Globus pallidus (tissue), 1 donor: ENCODE data around the gene TPRG1.

ENCODE experiments used
- DNase-seq: peaks from one replicate; pipeline ENCODE4 v3.0.0-alpha.2; 2015; ENCODE audit warnings: low spot score

TPRG1 gene

DNA sequence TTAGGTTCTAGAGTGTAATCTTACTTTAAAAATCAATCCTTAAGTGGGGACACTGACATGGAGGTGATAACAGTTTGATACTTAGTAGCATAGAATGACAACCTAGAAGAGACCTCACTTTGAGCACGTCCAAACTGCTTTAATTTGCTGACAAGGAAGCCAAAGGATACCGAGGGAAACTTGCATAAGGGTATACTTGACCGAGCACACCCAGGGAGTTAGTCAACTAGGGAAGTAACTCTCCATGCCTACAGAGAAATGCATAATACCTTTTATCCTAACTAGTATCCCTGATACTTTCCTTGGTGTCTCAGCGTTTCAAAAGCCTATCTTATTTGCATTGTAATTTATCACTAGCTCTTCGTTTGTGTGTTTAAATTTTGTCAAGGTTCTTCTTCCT lies 5.5 kb upstream of the TPRG1 start:
- no peak for DNase-seq

DNA sequence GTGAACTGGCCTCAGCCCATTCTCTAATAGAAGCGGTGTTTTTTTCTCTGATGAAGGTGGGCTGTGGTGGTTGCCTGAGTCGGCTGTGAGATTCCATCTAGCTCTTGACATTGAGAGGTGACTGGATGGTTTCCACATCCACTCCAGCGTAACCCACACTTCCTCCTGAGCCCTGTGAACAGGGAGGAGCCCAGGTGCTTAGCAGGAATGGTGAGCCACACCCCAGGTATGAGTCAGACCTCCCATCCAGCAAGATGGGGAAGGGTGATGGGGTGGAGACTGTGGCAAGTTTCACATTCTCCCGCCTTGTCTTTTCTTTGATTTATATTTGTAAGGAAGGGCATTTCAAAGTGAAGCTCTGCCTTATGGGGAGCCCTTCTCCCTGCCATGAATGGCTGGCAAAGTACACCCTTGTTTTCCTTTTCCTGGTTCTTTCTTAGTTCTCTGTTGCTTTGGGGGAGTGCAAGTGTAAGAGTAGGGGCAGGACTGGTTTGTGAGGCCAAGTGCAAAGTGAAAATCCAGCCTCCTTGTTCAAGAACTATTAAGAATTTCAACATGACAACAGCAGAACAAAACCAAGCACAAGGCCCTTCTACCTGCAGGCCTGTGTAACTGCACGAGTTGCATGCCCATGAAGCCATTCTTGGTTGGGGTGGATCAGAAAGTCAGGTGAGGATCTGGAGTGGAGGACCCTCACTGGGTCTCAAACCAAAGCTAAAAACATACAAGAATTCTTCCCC lies 4.6 kb upstream of the TPRG1 start:
- DNase-seq: no peak

GRCh38 chr3:189168711-189169110 lies 3.1 kb upstream of the TPRG1 start:
- no peak for DNase-seq

DNA sequence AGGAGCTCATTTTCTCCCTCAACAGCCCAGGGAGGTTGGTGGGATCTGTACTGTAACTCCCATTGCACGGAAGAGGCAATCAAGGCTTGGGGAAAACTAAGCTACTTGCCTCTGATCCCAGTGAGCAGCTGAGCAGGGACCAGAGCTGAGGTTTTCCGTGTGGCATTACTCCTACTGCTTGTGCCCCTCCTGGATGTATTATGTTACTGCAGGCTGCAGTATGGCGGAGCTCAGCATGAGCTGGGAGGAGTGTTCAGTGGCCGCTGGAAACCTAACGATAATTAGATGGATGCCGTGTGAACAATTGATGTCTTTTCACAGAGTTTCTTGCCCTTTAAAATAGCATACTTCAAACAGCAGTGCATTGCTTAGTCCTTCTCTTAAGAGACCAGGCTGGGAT lies 2.0 kb upstream of the TPRG1 start:
- no peak for DNase-seq

GRCh38 chr3:189170559-189170958 lies 1.2 kb upstream of the TPRG1 start:
- no peak for DNase-seq

DNA sequence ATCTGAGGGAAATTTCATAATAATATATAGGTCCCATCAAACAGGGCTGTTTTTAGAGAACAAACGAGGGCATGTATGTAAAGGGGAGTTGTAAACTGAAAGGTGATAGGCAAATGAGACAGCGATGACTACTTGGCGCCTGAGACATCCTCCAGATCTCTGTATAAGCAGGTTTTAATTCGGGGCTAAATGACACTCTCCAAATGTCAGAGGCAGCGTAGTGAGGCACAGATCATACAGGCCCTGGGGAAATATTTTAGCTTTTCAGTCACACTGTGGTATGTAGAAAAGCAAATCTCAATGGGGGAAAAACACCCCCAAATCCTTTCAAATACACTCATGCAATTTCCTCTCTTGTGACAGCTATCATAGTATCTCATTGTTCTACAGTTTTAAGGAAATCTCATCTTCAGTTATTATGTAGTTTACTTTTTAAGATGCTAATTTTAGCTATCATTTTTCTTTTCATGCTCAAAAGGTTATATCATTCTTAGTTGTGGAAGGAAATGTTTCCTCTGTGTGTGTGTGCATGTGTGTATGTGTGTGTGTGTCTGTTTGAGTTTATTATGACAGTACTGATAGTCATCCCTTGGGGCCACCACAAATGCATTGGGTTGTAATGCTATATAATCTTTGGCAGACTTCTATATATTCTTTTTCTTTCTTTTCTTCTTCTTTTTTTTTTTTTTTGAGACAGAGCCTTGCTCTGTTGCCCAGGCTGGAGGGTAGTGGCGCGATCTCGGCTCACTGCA lies 1.1 kb downstream of the TPRG1 start:
- DNase-seq: no peak

GRCh38 chr3:189184566-189184965 lies 12.8 kb downstream of the TPRG1 start:
- no peak for DNase-seq

GRCh38 chr3:189186101-189186500 lies 14.3 kb downstream of the TPRG1 start:
- no peak for DNase-seq

DNA sequence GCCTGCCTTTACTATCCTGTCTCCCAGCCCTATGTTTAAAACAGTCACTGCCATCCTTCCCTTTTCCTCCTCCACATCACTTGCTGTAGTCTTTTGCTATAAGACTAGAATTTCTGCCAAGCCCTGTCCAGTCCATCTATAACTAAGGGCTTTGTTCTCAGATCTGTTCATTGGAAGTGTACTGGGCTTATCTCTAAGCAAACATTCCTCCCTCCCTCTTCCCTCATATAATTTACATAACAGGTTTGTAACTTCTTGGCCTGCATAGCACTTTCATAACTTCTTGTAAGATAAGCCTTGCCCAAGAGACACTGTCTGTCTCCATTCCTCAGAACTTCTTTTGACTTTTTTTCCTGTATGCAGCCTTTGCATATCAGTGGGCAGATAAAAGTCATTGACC lies 16.7 kb downstream of the TPRG1 start:
- DNase-seq: no peak

- no peak for DNase-seq
Measured at GRCh38 chr3:189192725-189193124, 21.0 kb downstream of the TPRG1 start.

- no peak for DNase-seq
Measured at GRCh38 chr3:189195302-189195701, 23.5 kb downstream of the TPRG1 start.

GRCh38 chr3:189202106-189202505 lies 30.3 kb downstream of the TPRG1 start:
- no peak for DNase-seq

- DNase-seq: peak; percentile 10
Measured at GRCh38 chr3:189202583-189202982, 30.8 kb downstream of the TPRG1 start.

DNA sequence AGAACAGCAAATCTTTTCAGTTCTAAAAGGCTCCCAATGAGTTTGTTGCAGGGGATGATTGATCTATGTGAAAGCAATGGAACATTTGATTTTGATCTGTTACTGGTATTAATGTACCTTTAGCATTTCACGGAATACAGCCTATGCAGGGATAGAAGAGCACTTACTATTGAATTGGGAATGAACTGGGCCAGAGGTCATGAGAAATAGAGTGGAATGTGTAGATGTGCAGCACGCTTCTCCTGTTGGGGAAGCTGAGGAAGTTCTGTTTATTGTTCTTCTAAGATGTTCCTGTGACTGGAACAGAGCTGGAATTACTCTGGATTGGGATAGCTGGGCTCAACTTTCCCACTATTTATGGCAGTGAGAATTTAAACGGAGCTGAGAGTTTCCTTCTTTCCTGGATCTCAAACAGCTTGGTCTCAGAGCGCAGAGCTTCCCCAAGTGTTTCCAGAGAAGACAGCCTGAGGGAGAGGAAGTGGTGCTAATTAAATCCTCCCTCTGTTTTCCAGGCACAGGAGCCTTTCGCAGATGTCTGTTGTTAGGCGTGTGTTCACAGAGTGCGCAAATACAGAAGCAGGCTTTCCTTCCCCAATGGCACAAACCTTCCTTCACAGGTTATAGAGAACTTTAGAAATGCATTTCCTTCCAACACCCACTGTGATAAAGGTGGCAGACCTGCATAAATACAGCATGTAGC lies 32.5 kb downstream of the TPRG1 start:
- no peak for DNase-seq

GRCh38 chr3:189204937-189205336 lies 33.2 kb downstream of the TPRG1 start:
- DNase-seq: no peak

DNA sequence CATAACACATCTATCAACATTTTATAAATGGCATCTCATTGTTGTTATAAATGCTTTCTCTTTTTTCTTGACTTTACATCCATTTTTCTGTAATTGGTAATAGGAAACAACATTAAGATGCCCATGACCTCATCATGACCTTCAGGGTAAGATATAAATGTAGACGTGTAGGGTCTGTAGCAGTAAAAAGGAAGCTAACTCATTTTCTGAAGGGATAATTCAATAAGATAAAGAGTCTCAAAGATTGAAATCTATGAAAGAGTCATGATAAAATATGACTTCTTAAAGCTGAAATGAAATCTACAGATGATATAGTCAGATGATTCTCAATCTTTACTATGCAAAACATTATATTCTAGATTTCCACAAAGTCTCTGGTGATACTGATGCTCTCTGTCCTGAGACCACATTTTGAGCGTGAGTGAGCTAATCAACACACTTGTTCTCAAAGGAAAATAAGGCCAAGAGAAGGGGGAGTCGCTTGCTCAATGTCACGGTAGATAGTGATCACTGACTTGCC lies 38.5 kb downstream of the TPRG1 start:
- no peak for DNase-seq

DNA sequence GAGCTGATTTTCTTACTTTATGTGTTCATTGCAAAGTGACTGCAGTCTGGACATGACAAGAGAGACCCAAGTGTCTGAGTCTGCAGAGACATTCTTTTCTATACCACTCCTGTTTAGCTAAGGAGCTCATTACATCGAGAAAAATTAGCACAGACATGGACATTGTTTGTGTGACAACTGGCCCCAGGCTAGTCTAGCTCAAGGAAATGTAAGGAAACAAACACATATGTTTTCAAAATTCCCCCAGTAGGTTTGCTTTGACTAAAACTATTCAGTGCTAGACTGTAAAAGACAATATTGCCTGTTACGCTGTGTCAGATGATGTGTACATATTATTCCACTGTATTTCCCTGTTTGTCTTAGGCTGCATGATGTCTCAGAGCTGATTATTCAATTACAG lies 40.9 kb downstream of the TPRG1 start:
- DNase-seq: no peak

DNA sequence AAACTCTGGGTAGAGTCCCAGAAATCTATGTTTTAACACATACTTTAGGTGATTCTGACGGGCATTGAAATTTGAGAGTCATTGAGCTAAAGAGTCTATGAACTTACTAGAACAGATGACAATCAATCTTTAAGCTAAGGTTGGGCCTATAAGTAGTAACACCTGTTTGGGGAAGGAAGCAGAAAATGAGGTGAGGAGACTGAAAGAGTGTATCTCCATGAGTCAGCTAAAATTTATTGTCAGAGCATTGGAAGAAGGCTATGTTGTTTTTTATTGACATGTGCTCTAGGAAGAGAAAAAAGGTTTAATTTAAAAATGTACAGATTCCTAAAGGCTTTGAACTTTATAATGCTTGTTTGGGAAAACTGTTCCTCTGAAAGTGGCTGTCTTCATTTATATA lies 42.9 kb downstream of the TPRG1 start:
- DNase-seq: no peak

DNA sequence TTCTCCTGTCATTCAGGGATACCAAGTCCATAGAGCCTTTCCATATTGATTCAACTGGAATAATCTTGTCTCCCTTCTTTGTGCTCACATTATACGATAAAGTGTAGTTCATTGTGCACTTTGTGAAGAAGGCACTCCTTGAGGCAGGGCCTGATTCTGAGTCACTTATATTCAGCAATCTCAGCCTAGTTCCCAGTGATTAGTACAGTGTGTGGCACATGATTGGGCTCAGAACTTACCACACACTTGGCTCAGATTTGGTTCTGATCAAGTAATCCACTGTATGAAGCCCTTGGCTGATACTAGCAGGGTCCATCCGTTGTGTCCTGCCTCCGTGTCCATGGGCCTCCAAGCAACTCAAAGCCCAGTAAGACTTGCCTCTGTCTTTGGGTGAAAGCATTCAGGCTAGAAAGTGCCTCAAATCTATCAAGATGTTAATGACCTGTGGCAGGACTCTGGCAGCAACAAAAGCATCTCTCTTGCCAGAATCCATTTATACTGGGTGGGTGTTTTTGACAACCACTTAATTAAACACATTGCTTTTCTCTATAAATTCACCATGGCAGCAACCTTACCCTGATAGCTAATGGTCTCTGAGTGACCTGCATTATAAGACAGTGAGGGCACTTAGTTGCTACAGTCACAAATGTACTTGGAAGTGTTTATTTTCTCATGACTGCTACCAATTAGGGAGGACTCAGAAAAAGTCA lies 51.3 kb downstream of the TPRG1 start:
- DNase-seq: no peak

GRCh38 chr3:189225431-189225830 lies 53.7 kb downstream of the TPRG1 start:
- no peak for DNase-seq

GRCh38 chr3:189227249-189227648 lies 55.5 kb downstream of the TPRG1 start:
- DNase-seq: no peak

DNA sequence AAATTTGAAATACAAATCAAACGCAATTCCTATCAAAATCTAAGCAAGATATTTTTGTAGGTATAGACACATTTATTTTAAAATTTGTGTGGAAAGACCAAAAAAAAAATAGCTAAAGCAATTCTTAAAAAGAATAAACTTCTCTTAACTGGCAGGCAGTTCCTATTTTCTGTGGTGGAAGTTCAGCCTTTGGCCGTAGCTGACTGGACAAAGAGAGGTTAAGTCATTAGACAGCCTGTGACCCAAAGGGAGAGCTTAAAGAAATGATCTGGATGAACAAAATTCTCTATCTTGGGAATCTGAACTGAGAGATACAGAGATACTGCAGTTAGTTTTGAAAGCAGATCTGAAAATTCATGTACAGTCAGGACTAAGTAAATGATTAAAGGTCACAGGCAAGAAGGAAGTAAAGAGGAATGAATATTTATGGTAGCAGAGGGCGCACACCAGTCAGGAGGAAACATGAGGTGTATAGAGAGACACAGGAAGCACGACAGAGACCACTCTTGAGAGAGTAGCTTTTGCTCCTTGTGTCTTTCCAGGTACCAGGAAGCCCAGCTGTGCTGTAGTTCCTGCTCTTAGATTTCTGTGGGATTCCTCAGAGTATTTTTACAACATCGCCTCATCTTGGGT lies 57.5 kb downstream of the TPRG1 start:
- no peak for DNase-seq
